A549 (cell line): Measurements from ENCODE around the gene AP3S2. TPM values are rescaled to one million over a fixed set of nuclear protein-coding genes. Genes with fewer than 3 reads are reported as not detected.

ENCODE experiments used
- ATAC-seq, 2 experiments: fragments of 200-7000 bp in 1 of 2; fragments of >200 bp in 1 of 2; cut with Nextera tagmentation in 1 of 2; cut with Tn5 transposase in 1 of 2; 3 replicates each; pipeline versions ENCODE4 v1.8.0 to v1.9.1; 2018 to 2020; ENCODE audit warnings: mild to moderate bottlenecking in 1 of 2, moderate library complexity in 1 of 2
- CTCF ChIA-PET: fragments of 300-600 bp; sonication (Branson Sonifier 250); formaldehyde crosslinking; extraction: SDS; loops from one replicate; lab custom pipeline; 2021; ENCODE audit warnings: antibody characterized with exemption, inconsistent platforms; lab: Yijun Ruan, JAX
- POLR2A ChIA-PET: fragments of 350-600 bp; formaldehyde crosslinking; extraction: SDS; loops from one replicate; lab custom pipeline; 2021; ENCODE audit warnings: antibody characterized with exemption, inconsistent platforms; lab: Yijun Ruan, JAX
- DNase-seq, 2 experiments: peaks; one replicate each; pipeline versions ENCODE4 v3.0.0 to v3.0.0-alpha.2; 2011 to 2016; ENCODE audit warnings: low read depth in 1 of 2, low spot score in 1 of 2
- FAIRE-seq: peaks from 2 replicates; lab custom pipeline; 2011; peaks lifted over from hg19 to GRCh38; lab: Jason Lieb, UNC
- H3K27ac ChIP-seq, 2 experiments: fragments of >200 bp; sonication (Bioruptor Twin); formaldehyde crosslinking; 3 replicates each; pipeline ENCODE4 v1.5.1; 2016 to 2017
- H3K4me1 ChIP-seq: fragments of >200 bp; sonication (Bioruptor Twin); formaldehyde crosslinking; 3 replicates; pipeline ENCODE4 v1.6.1; 2016
- H3K4me2 ChIP-seq: fragments of >200 bp; sonication (Bioruptor Twin); formaldehyde crosslinking; 3 replicates; pipeline ENCODE4 v1.6.1; 2016
- H3K4me3 ChIP-seq: fragments of >200 bp; sonication (Bioruptor Twin); formaldehyde crosslinking; 3 replicates; pipeline ENCODE4 v1.5.1; 2016
- H3K9me3 ChIP-seq: fragments of >200 bp; sonication (Bioruptor Twin); formaldehyde crosslinking; 3 replicates; pipeline ENCODE4 v1.6.1; 2016
- ATOH8 ChIP-seq: fragments of 250-450 bp; sonication (Bioruptor Pico); IDR thresholded peaks from 2 replicates; pipeline ENCODE4 v1.5.0; 2020; ENCODE audit warnings: low read depth, mild to moderate bottlenecking, moderate library complexity
- BCL3 ChIP-seq: fragments of >200 bp; sonication (Bioruptor Twin); formaldehyde crosslinking; IDR thresholded peaks from 3 replicates; pipeline ENCODE4 v1.6.1; 2016
- BHLHE40 ChIP-seq: IDR thresholded peaks from 2 replicates; pipeline ENCODE4 v1.6.1; 2012; ENCODE audit warnings: low read depth, low read length, inconsistent platforms
- CHD4 ChIP-seq: fragments of 200-600 bp; sonication (generic); IDR thresholded peaks from 2 replicates; pipeline ENCODE4 v1.6.1; 2016; ENCODE audit warnings: antibody characterized with exemption, mild to moderate bottlenecking, borderline replicate concordance
- ESRRA ChIP-seq: fragments of 150-350 bp; IDR thresholded peaks from 2 replicates; pipeline ENCODE4 v1.6.1; 2014; ENCODE audit warnings: mild to moderate bottlenecking, low read length, borderline replicate concordance
- FOSL2 ChIP-seq, 2 experiments: fragments of 450-650 bp in 1 of 2; fragments of >200 bp in 1 of 2; sonication (Bioruptor Twin) in 1 of 2; formaldehyde crosslinking; IDR thresholded peaks; 2 replicates each; pipeline versions ENCODE4 v1.5.0 to v1.6.1; 2016 to 2020; ENCODE audit warnings: mild to moderate bottlenecking in 1 of 2, moderate library complexity in 1 of 2
- FOXS1 ChIP-seq: fragments of 250-450 bp; sonication (Bioruptor Pico); IDR thresholded peaks from 2 replicates; pipeline ENCODE4 v1.5.0; 2020; ENCODE audit warnings: mild to moderate bottlenecking, moderate library complexity
- GATA3 ChIP-seq: IDR thresholded peaks from 2 replicates; pipeline ENCODE4 v1.6.1; 2012; ENCODE audit warnings: borderline replicate concordance
- HOXB13 ChIP-seq: fragments of 250-450 bp; sonication (Bioruptor Pico); IDR thresholded peaks from 2 replicates; pipeline ENCODE4 v1.5.0; 2020; ENCODE audit warnings: low read depth, mild to moderate bottlenecking, moderate library complexity
- JUN ChIP-seq, 2 experiments: fragments of >200 bp; sonication (Bioruptor Twin); formaldehyde crosslinking; IDR thresholded peaks; 2 replicates in 1 of 2; 3 replicates in 1 of 2; pipeline ENCODE4 v1.6.1; 2016 to 2017
- KDM5A ChIP-seq: fragments of 200-600 bp; sonication (generic); IDR thresholded peaks from 2 replicates; pipeline ENCODE4 v1.6.1; 2016; ENCODE audit warnings: antibody characterized with exemption, mild to moderate bottlenecking
- MAFK ChIP-seq: fragments of 450-650 bp; IDR thresholded peaks from 2 replicates; pipeline ENCODE4 v1.6.1; 2014; ENCODE audit not compliant: partially characterized antibody
- MYC ChIP-seq: IDR thresholded peaks from 2 replicates; pipeline ENCODE4 v1.6.1; 2012; ENCODE audit warnings: mild to moderate bottlenecking, inconsistent platforms, low read length, improper control_type of control experiment, borderline replicate concordance
- NR3C1 ChIP-seq: fragments of >200 bp; sonication (Bioruptor Twin); formaldehyde crosslinking; IDR thresholded peaks from 3 replicates; pipeline ENCODE4 v1.6.1; 2017
- PBX3 ChIP-seq: IDR thresholded peaks from 2 replicates; pipeline ENCODE4 v1.6.1; 2012
- RAD21 ChIP-seq, 2 experiments: fragments of >200 bp in 1 of 2; sonication (Bioruptor Twin) in 1 of 2; formaldehyde crosslinking in 1 of 2; IDR thresholded peaks in 1 of 2; conservative IDR thresholded peaks in 1 of 2; 2 replicates in 1 of 2; 3 replicates in 1 of 2; pipeline ENCODE4 v1.6.1; 2012 to 2018; ENCODE audit warnings: inconsistent platforms in 1 of 2
- SREBF2 ChIP-seq: fragments of 450-650 bp; IDR thresholded peaks from 2 replicates; pipeline ENCODE4 v1.6.1; 2014; ENCODE audit warnings: mild to moderate bottlenecking, moderate library complexity
- TP53 ChIP-seq: fragments of 250-450 bp; sonication (Bioruptor Pico); IDR thresholded peaks from 2 replicates; pipeline ENCODE4 v1.5.0; 2021; ENCODE audit warnings: mild to moderate bottlenecking, moderate library complexity
- ZSCAN20 ChIP-seq: fragments of 250-450 bp; sonication (Bioruptor Pico); IDR thresholded peaks from 2 replicates; pipeline ENCODE4 v1.8.0; 2022; ENCODE audit warnings: mild to moderate bottlenecking, moderate library complexity
- WGBS: methylation state at CpG from one replicate; pipeline ENCODE4 v1.1.6; 2017; ENCODE audit errors: missing lambda C conversion rate; 5-methylcytosine and 5-hydroxymethylcytosine counted together
- polyA plus RNA-seq, 4 experiments: library from polyadenylated mRNA; depleted of rRNA in 3 of 4; stranded (reverse); fragments of >200 nt; fragmentation: RNase III in 1 of 4; extraction: RNeasy Plus Mini Kit Qiagen cat#74134 plus additional on column Dnase treatment in 1 of 4; gene quantifications; 2 replicates in 3 of 4; 3 replicates in 1 of 4; pipeline ENCODE4 v1.2.3, GENCODE V29; 2011 to 2017

AP3S2 gene
- polyA plus RNA-seq, 2 of the 4 experiments (the other 2 are of a cell fraction) = 85.1 to 85.9 TPM

- Histone ChIP-seq H3K27ac (no peak overlapping the region), H3K4me2 (no peak overlapping the region), H3K9me3 (no peaks in the 10 kb centered on the region), H3K4me3 (no peak overlapping the region), H3K4me1 (no peaks in the 10 kb centered on the region)
- whole genome bisulfite sequencing = 52% methylated on average over 10 of the region's 10 CpGs
- ATAC-seq = no peak
- no peak for TF ChIP-seq CHD4
- no peak for TF ChIP-seq FOSL2 (IDR thresholded peaks at IDR 0.05)
- peak; percentile 16; the same call in 1 of the 2 replicates for TF ChIP-seq FOSL2 (CRISPR knock-in tag; IDR thresholded peaks at IDR 0.05)
- peak; percentile 43 for TF ChIP-seq MAFK
- DNase-seq = no peak
- CTCF ChIA-PET = interaction anchor here (1.0 to 2.3 kb wide), 4 partner anchors 20 to 134 kb away, joined by 3 to 8 read pairs (median 6); no protein-coding TSS in a partner anchor
- FAIRE-seq = no peak
- POLR2A ChIA-PET = no interaction called here
Observed at GRCh38 chr15:89937365-89938350, 43.9 kb upstream of the AP3S2 start.

- no peaks in the 10 kb centered on the region for H3K9me3 ChIP-seq
- CTCF ChIA-PET = interaction anchor here (0.7 to 2.3 kb wide), 6 partner anchors 19 to 135 kb away, joined by 3 to 8 read pairs (median 4); no protein-coding TSS in a partner anchor
- no peaks in the 10 kb centered on the region for H3K4me1 ChIP-seq
- 88% methylated on average over 14 of the region's 14 CpGs for WGBS
- DNase-seq = no peak
- no peak overlapping the region for H3K27ac ChIP-seq
- H3K4me3 ChIP-seq = no peak overlapping the region
- TF ChIP-seq BHLHE40 (no peak), ESRRA (no peak), CHD4 (no peak), TP53 (CRISPR knock-in tag) (no peak), RAD21 (conservative IDR thresholded peaks at IDR 0.05 in 1 of 2, IDR thresholded peaks at IDR 0.05 in 1 of 2) (no peak), KDM5A (no peak), SREBF2 (no peak), PBX3 (no peak), JUN (IDR thresholded peaks at IDR 0.05) (no peak), ZSCAN20 (CRISPR knock-in tag) (no peak), MYC (no peak), FOXS1 (CRISPR knock-in tag) (no peak), GATA3 (no peak), BCL3 (no peak), NR3C1 (no peak), HOXB13 (no peak), ATOH8 (CRISPR knock-in tag) (no peak)
- POLR2A ChIA-PET = no interaction called here
- ATAC-seq = no peak
- no peak for FAIRE-seq
- no peak overlapping the region for H3K4me2 ChIP-seq
Observed at GRCh38 chr15:89936786-89937265, 43.0 kb upstream of the AP3S2 start.
